Caco-2 (cell line): ENCODE measurements around the gene DDX5. TPM values are rescaled to one million over a fixed set of nuclear protein-coding genes. Genes with fewer than 3 reads are reported as not detected.
A peak's percentile ranks its signal among the peaks of the same experiment; 100 is the strongest.

Experiments
- BruUV-seq: library from RNA; stranded (reverse); fragments of 400-500 nt; replicated peaks from 2 replicates; lab custom pipeline; 2021; lab: Mats Ljungman, UMichigan
- CTCF ChIA-PET: fragments of 300-600 bp; sonication (Branson Sonifier 250); formaldehyde crosslinking; loops from one replicate; lab custom pipeline; 2022; ENCODE audit warnings: antibody characterized with exemption; lab: Charles Lee
- POLR2A ChIA-PET: fragments of 300-600 bp; sonication (Branson Sonifier 250); formaldehyde crosslinking; loops from one replicate; lab custom pipeline; 2022; ENCODE audit warnings: antibody characterized with exemption; lab: Charles Lee
- DNase-seq, 2 experiments: peaks; one replicate each; pipeline versions ENCODE4 v3.0.0 to v3.0.0-alpha.2; 2020 to 2022
- H3K27me3 ChIP-seq: replicated peaks from 2 replicates; pipeline ENCODE4 v1.6.0; 2011; ENCODE audit warnings: low read length; ENCODE audit not compliant: control insufficient read depth, insufficient read depth
- H3K36me3 ChIP-seq: 2 replicates; pipeline ENCODE4 v1.5.1; 2011; ENCODE audit warnings: low read length; ENCODE audit not compliant: control insufficient read depth, insufficient read depth
- H3K4me1 ChIP-seq: fragments of 250-450 bp; sonication (Bioruptor Pico); 2 replicates; pipeline ENCODE4 v1.5.1; 2020; ENCODE audit warnings: mild to moderate bottlenecking
- H3K4me3 ChIP-seq: 2 replicates; pipeline ENCODE4 v1.5.1; 2011; ENCODE audit warnings: low read depth, mild to moderate bottlenecking, control low read depth, low read length
- H3K9me3 ChIP-seq: fragments of 250-450 bp; sonication (Bioruptor Pico); 2 replicates; pipeline ENCODE4 v1.5.1; 2020; ENCODE audit warnings: mild to moderate bottlenecking, moderate library complexity
- H3K27ac Mint-ChIP-seq: one replicate; pipeline ENCODE4 v1.8.0; 2022; ENCODE audit warnings: mixed read lengths; ENCODE audit not compliant: unreplicated experiment
- H3K27me3 Mint-ChIP-seq: one replicate; pipeline ENCODE4 v1.8.0; 2022; ENCODE audit warnings: mixed read lengths; ENCODE audit not compliant: insufficient read depth, unreplicated experiment
- H3K36me3 Mint-ChIP-seq: one replicate; pipeline ENCODE4 v1.8.0; 2022; ENCODE audit warnings: mild to moderate bottlenecking, mixed read lengths; ENCODE audit not compliant: insufficient read depth, unreplicated experiment
- H3K4me1 Mint-ChIP-seq: one replicate; pipeline ENCODE4 v1.8.0; 2022; ENCODE audit warnings: low read depth, mixed read lengths; ENCODE audit not compliant: unreplicated experiment
- H3K4me3 Mint-ChIP-seq: one replicate; pipeline ENCODE4 v1.8.0; 2022; ENCODE audit warnings: mild to moderate bottlenecking, moderate library complexity, mixed read lengths; ENCODE audit not compliant: unreplicated experiment
- H3K9me3 Mint-ChIP-seq: one replicate; pipeline ENCODE4 v1.8.0; 2022; ENCODE audit warnings: mixed read lengths; ENCODE audit not compliant: unreplicated experiment
- intact Hi-C: fragments of 100-400 bp; cut with micrococcal nuclease; formaldehyde crosslinking; loops from one replicate; pipeline ENCODE4 v1.10.0; 2022; ENCODE audit not compliant: unreplicated experiment
- total RNA-seq: library from RNA; stranded (reverse); gene quantifications from 2 replicates; pipeline ENCODE4 v1.2.3, GENCODE V29; 2022
- TF ChIP-seq, protein P1 (sequence below), 2 experiments: fragments of 200-600 bp in 1 of 2; IDR thresholded peaks; 1 replicate in 1 of 2; 2 replicates in 1 of 2; pipeline versions ENCODE4 v1.5.1 to v1.8.0; 2011 to 2022; ENCODE audit warnings: antibody characterized with exemption in 1 of 2, control low read depth in 1 of 2, inconsistent platforms in 1 of 2, low read depth in 1 of 2, low read length in 1 of 2, mild to moderate bottlenecking in 1 of 2, moderate library complexity in 1 of 2; ENCODE audit not compliant: insufficient read depth in 1 of 2, severe bottlenecking in 1 of 2, unreplicated experiment in 1 of 2

Gene DDX5
- total RNA-seq, 1 experiment from 2014 or later = 648 TPM

DNA sequence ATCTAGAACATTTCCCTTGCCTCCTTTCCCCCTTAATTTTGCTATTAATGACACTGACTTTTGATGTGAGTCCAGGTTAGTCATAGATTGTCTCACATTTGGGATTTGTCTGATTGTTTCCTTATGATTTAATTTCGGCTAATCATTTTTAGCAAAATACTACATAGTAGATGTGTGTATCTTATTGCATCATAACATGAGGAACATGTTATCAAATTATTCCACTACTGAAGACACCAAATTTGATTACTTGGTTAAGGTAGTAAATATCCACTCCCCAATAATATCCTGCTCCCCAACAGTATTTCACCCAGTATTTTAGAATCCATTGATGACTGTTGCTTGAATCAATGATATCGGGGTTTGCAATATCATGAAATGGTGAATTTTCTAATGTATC lies 12.0 kb downstream of the DDX5 start:
- peaks cover 84% of the 10 kb centered on the region for H3K36me3 Mint-ChIP-seq

DNA sequence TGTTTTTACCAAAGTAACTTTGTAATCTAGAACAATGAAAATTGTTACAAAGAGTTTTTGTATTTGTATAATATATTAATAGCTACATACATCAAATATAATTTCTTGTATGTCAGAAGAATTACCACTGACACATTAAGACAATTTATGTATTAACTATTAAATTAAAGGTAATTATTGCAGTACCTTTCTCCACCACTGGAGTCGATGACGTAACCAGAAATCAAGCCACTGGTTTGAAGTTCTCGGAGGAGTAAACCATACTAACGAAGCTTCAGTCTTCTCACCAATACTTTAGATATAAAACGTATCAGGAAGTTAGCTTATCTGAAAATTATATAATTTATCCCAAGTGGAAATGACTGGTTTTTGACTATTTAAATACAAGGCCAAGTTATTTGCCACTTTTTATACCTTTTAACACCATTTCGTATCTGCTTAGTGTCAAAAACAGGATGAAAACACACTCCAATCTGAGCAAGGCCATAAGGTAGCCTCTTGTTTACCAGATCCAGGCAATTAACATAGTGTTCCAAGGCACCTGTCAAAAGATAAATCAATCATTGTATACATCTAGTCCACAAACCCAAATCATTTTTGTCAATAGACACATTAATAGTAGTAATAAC lies 13.5 kb downstream of the DDX5 start:
- peaks cover under 1% of the 10 kb centered on the region; the same call in 1 of the 2 replicates for H3K4me1 ChIP-seq
- H3K4me3 ChIP-seq = no peak overlapping the region
- peak in 1 of 2 experiments; percentile 20 for DNase-seq
- no TSS peak for BruUV-seq
- Mint-ChIP-seq H3K36me3 (peaks cover 72% of the 10 kb centered on the region), H3K9me3 (no peaks in the 10 kb centered on the region), H3K4me3 (no peak overlapping the region), H3K4me1 (peaks cover 16% of the 10 kb centered on the region), H3K27ac (no peak overlapping the region), H3K27me3 (no peaks in the 10 kb centered on the region)
- H3K9me3 ChIP-seq = no peaks in the 10 kb centered on the region
- CTCF ChIA-PET = interaction anchor here (0.5 to 2.5 kb wide), 3 partner anchors 14 to 134 kb away, joined by 3 to 29 read pairs (median 4); partner anchors contain the start of gene CEP95
- H3K27me3 ChIP-seq = no peaks in the 10 kb centered on the region
- POLR2A ChIA-PET = interaction anchor here (1.0 kb wide), 1 partner anchor 13 kb away, joined by 3 read pairs; no protein-coding TSS in a partner anchor
- peaks cover 2% of the 10 kb centered on the region; the same call in 1 of the 2 replicates for H3K36me3 ChIP-seq
- intact Hi-C loops = no loop called here
- TF ChIP-seq, protein P1, sequence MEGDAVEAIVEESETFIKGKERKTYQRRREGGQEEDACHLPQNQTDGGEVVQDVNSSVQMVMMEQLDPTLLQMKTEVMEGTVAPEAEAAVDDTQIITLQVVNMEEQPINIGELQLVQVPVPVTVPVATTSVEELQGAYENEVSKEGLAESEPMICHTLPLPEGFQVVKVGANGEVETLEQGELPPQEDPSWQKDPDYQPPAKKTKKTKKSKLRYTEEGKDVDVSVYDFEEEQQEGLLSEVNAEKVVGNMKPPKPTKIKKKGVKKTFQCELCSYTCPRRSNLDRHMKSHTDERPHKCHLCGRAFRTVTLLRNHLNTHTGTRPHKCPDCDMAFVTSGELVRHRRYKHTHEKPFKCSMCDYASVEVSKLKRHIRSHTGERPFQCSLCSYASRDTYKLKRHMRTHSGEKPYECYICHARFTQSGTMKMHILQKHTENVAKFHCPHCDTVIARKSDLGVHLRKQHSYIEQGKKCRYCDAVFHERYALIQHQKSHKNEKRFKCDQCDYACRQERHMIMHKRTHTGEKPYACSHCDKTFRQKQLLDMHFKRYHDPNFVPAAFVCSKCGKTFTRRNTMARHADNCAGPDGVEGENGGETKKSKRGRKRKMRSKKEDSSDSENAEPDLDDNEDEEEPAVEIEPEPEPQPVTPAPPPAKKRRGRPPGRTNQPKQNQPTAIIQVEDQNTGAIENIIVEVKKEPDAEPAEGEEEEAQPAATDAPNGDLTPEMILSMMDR (IDR thresholded peaks at IDR 0.05; ENCODE audit: insufficient read depth in 1 of 2, low read depth in 1 of 2, low read length in 1 of 2, severe bottlenecking in 1 of 2, unreplicated experiment in 1 of 2) = peak; percentile 33 to 51

More for the DNA sequence above, 12.0 kb downstream of the DDX5 start:
- POLR2A ChIA-PET = no interaction called here
- peaks cover 29% of the 10 kb centered on the region for H3K4me1 Mint-ChIP-seq
- no peaks in the 10 kb centered on the region for H3K27me3 ChIP-seq
- DNase-seq = no peak
- H3K4me3 Mint-ChIP-seq = no peak overlapping the region
- H3K9me3 Mint-ChIP-seq = no peaks in the 10 kb centered on the region
- no TSS peak for BruUV-seq
- CTCF ChIA-PET = no interaction called here
- peaks cover 16% of the 10 kb centered on the region for H3K4me1 ChIP-seq
- intact Hi-C loops = no loop called here
- TF ChIP-seq, protein P1 (IDR thresholded peaks at IDR 0.05; ENCODE audit: insufficient read depth in 1 of 2, low read depth in 1 of 2, low read length in 1 of 2, severe bottlenecking in 1 of 2, unreplicated experiment in 1 of 2) = no peak
- no peaks in the 10 kb centered on the region for H3K9me3 ChIP-seq
- no peak overlapping the region for H3K4me3 ChIP-seq
- H3K27ac Mint-ChIP-seq = no peak overlapping the region
- H3K27me3 Mint-ChIP-seq = no peaks in the 10 kb centered on the region
- peaks cover 2% of the 10 kb centered on the region; the same call in 1 of the 2 replicates for H3K36me3 ChIP-seq

DNA sequence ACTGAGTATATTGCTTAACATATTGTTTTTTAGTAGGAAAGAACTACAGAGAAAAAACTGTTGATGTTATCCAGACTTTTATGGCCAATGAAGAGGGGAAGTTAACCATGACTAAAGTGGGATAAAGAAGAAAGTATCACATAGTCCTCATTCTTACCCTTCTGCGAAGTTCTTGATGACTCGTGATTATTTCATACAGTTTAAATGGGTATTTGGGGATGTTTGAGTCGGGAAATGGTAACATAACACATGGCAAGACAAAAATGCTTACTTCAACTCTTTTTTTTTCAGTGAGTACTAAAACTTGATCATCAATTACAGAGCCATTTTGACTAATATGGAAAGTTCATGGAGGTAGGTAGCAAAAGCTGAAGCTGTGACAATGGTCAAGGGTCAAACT lies 14.1 kb downstream of the DDX5 start:
- intact Hi-C loops = loop anchor here (1.0 kb wide), 1 partner anchor 72 kb away; no protein-coding TSS in a partner anchor
- Histone ChIP-seq H3K36me3 (peaks cover 2% of the 10 kb centered on the region; the same call in 1 of the 2 replicates), H3K4me1 (no peaks in the 10 kb centered on the region), H3K9me3 (no peaks in the 10 kb centered on the region), H3K27me3 (no peaks in the 10 kb centered on the region), H3K4me3 (no peak overlapping the region)
- ChIA-PET POLR2A (no interaction called here), CTCF (interaction anchor here (0.5 to 2.5 kb wide), 3 partner anchors 70 to 135 kb away, joined by 4 to 29 read pairs (median 6); no protein-coding TSS in a partner anchor)
- no peaks in the 10 kb centered on the region for H3K9me3 Mint-ChIP-seq
- no TSS peak for BruUV-seq
- H3K36me3 Mint-ChIP-seq = peaks cover 66% of the 10 kb centered on the region
- H3K4me3 Mint-ChIP-seq = no peak overlapping the region
- TF ChIP-seq, protein P1 (IDR thresholded peaks at IDR 0.05; ENCODE audit: insufficient read depth in 1 of 2, low read depth in 1 of 2, low read length in 1 of 2, severe bottlenecking in 1 of 2, unreplicated experiment in 1 of 2) = no peak
- peaks cover 11% of the 10 kb centered on the region for H3K4me1 Mint-ChIP-seq
- no peak for DNase-seq
- no peaks in the 10 kb centered on the region for H3K27me3 Mint-ChIP-seq
- H3K27ac Mint-ChIP-seq = no peak overlapping the region
